KMS-11 (cell line): ENCODE data around the gene IFI6.
"Not testable (repeated sequence)": the region's sequence is repeated elsewhere in the genome, so short reads cannot be mapped to it uniquely, and the experiment has no call there.

Experiments
- H2AFZ ChIP-seq: fragments of 200-600 bp; sonication (generic); 2 replicates; pipeline ENCODE4 v1.6.1; 2016; ENCODE audit warnings: antibody characterized with exemption, mixed run types, low read depth
- H3K27ac ChIP-seq: fragments of 200-600 bp; sonication (generic); 2 replicates; pipeline ENCODE4 v1.6.1; 2016; ENCODE audit warnings: mild to moderate bottlenecking, mixed run types
- H3K27me3 ChIP-seq: fragments of 200-600 bp; sonication (generic); 2 replicates; pipeline ENCODE4 v1.6.1; 2017; ENCODE audit warnings: mild to moderate bottlenecking, low read depth, mixed run types, moderate library complexity; ENCODE audit not compliant: insufficient read depth
- H3K36me3 ChIP-seq: fragments of 200-600 bp; sonication (generic); 2 replicates; pipeline ENCODE4 v1.6.1; 2017; ENCODE audit warnings: mild to moderate bottlenecking, mixed run types; ENCODE audit not compliant: insufficient read depth
- H3K4me1 ChIP-seq: fragments of 200-600 bp; sonication (generic); 2 replicates; pipeline ENCODE4 v1.6.1; 2016; ENCODE audit warnings: mild to moderate bottlenecking, low read depth, mixed run types; ENCODE audit not compliant: poor library complexity, severe bottlenecking
- H3K4me2 ChIP-seq: fragments of 200-600 bp; sonication (generic); 2 replicates; pipeline ENCODE4 v1.7.0; 2016; ENCODE audit warnings: mild to moderate bottlenecking, mixed run types
- H3K4me3 ChIP-seq: fragments of 200-600 bp; sonication (generic); IDR thresholded peaks from 2 replicates; pipeline ENCODE4 v1.6.1; 2017; ENCODE audit warnings: low read depth, low read length, mixed read lengths; ENCODE audit not compliant: insufficient read depth
- H3K79me2 ChIP-seq: fragments of 200-600 bp; sonication (generic); 2 replicates; pipeline ENCODE4 v1.6.1; 2016; ENCODE audit warnings: low read depth, mixed run types; ENCODE audit not compliant: insufficient read depth
- H3K9ac ChIP-seq: fragments of 200-600 bp; sonication (generic); 2 replicates; pipeline ENCODE4 v1.6.1; 2016; ENCODE audit warnings: mild to moderate bottlenecking, mixed run types
- H4K20me1 ChIP-seq: fragments of 200-600 bp; sonication (generic); 2 replicates; pipeline ENCODE4 v1.6.1; 2016; ENCODE audit warnings: mild to moderate bottlenecking, mixed run types; ENCODE audit not compliant: insufficient read depth
- CTCF ChIP-seq: fragments of 200-600 bp; sonication (generic); conservative IDR thresholded peaks from 2 replicates; pipeline ENCODE4 v1.6.1; 2017; ENCODE audit warnings: low read depth, mild to moderate bottlenecking, antibody characterized with exemption, low read length, moderate library complexity, mixed read lengths

The IFI6 gene

GRCh38 chr1:27624467-27625178 is 47.4 kb downstream of the IFI6 start:
- Histone ChIP-seq H3K4me2 (no peak overlapping the region), H2AFZ (no peak overlapping the region)

GRCh38 chr1:27623327-27624212 is 48.4 kb downstream of the IFI6 start:
- no peak overlapping the region for H3K4me3 ChIP-seq
- TF ChIP-seq CTCF: no peak
- H3K9ac ChIP-seq: no peak overlapping the region
- H2AFZ ChIP-seq: no peak overlapping the region
- H3K4me1 ChIP-seq: peaks cover 14% of the 10 kb centered on the region
- no peaks in the 10 kb centered on the region for H3K36me3 ChIP-seq
- no peaks in the 10 kb centered on the region for H3K27me3 ChIP-seq
- H4K20me1 ChIP-seq: no peaks in the 10 kb centered on the region
- H3K4me2 ChIP-seq: no peak overlapping the region
- H3K79me2 ChIP-seq: no peaks in the 10 kb centered on the region
- no peak overlapping the region for H3K27ac ChIP-seq

More at GRCh38 chr1:27624467-27625178, 47.4 kb downstream of the IFI6 start:
- H3K79me2 ChIP-seq: no peaks in the 10 kb centered on the region
- H3K27ac ChIP-seq: no peak overlapping the region
- H3K4me3 ChIP-seq: no peak overlapping the region
- H3K9ac ChIP-seq: no peak overlapping the region
- no peaks in the 10 kb centered on the region for H3K27me3 ChIP-seq
- H3K4me1 ChIP-seq: peaks cover 16% of the 10 kb centered on the region
- no peaks in the 10 kb centered on the region for H4K20me1 ChIP-seq
- TF ChIP-seq CTCF: no peak
- H3K36me3 ChIP-seq: no peaks in the 10 kb centered on the region

- no peak overlapping the region for H3K4me3 ChIP-seq
- peaks cover 14% of the 10 kb centered on the region for H3K4me1 ChIP-seq
- no peaks in the 10 kb centered on the region for H3K27me3 ChIP-seq
- H3K9ac ChIP-seq: no peak overlapping the region
- no peak overlapping the region for H2AFZ ChIP-seq
- H4K20me1 ChIP-seq: no peaks in the 10 kb centered on the region
- H3K79me2 ChIP-seq: no peaks in the 10 kb centered on the region
- H3K4me2 ChIP-seq: no peak overlapping the region
- H3K27ac ChIP-seq: no peak overlapping the region
- no peak for TF ChIP-seq CTCF
- H3K36me3 ChIP-seq: no peaks in the 10 kb centered on the region
Measured at GRCh38 chr1:27622828-27623227, 49.2 kb downstream of the IFI6 start.

- Histone ChIP-seq H3K9ac (no peak overlapping the region), H3K4me1 (peaks cover 11% of the 10 kb centered on the region), H4K20me1 (no peaks in the 10 kb centered on the region), H3K36me3 (no peaks in the 10 kb centered on the region), H3K27me3 (no peaks in the 10 kb centered on the region), H3K79me2 (no peaks in the 10 kb centered on the region), H2AFZ (no peak overlapping the region), H3K4me2 (no peak overlapping the region), H3K27ac (no peak overlapping the region), H3K4me3 (no peak overlapping the region)
- no peak for TF ChIP-seq CTCF
Measured at GRCh38 chr1:27621051-27621920, 50.7 kb downstream of the IFI6 start.

- H2AFZ ChIP-seq, H3K27me3 ChIP-seq, H3K27ac ChIP-seq, H4K20me1 ChIP-seq, H3K79me2 ChIP-seq, H3K36me3 ChIP-seq, H3K4me2 ChIP-seq, H3K4me3 ChIP-seq, H3K9ac ChIP-seq, H3K4me1 ChIP-seq: not testable (repeated sequence)
Measured at GRCh38 chr1:27619782-27620438, 52.1 kb downstream of the IFI6 start.
